A673 (cell line): ENCODE measurements around the gene ERVK3-1. TPM values are rescaled to one million over a fixed set of nuclear protein-coding genes. Genes with fewer than 3 reads are reported as not detected.
"Not testable (repeated sequence)": the region's sequence is repeated elsewhere in the genome, so short reads cannot be mapped to it uniquely, and the experiment has no call there.

Experiments used
- Bru-seq: library from RNA; stranded (reverse); fragments of 400-500 nt; gene quantifications from one replicate; lab custom pipeline; 2021; lab: Mats Ljungman, UMichigan
- BruChase-seq, 2 experiments: library from RNA; stranded (reverse); fragments of 400-500 nt; gene quantifications; one replicate each; lab custom pipeline; 2021; lab: Mats Ljungman, UMichigan
- BruUV-seq: library from RNA; stranded (reverse); fragments of 400-500 nt; replicated peaks from 2 replicates; lab custom pipeline; 2021; lab: Mats Ljungman, UMichigan
- CTCF ChIA-PET: fragments of 300-600 bp; sonication (Branson Sonifier 250); formaldehyde crosslinking; loops from one replicate; lab custom pipeline; 2022; ENCODE audit warnings: antibody characterized with exemption; lab: Charles Lee
- POLR2A ChIA-PET: fragments of 300-600 bp; sonication (Branson Sonifier 250); formaldehyde crosslinking; loops from one replicate; lab custom pipeline; 2022; ENCODE audit warnings: antibody characterized with exemption; ENCODE audit not compliant: low non-redundant PET; lab: Charles Lee
- DNase-seq: peaks from one replicate; pipeline ENCODE4 v3.0.0-alpha.2; 2015; ENCODE audit warnings: low spot score
- H3K27ac ChIP-seq: fragments of 200-600 bp; sonication (generic); 2 replicates; pipeline ENCODE4 v1.5.1; 2016; ENCODE audit warnings: mixed run types, low read depth, mild to moderate bottlenecking, mixed read lengths, antibody characterized with exemption, low read length; ENCODE audit not compliant: poor library complexity, severe bottlenecking
- H3K27me3 ChIP-seq: fragments of 200-600 bp; sonication (generic); replicated peaks from 2 replicates; pipeline ENCODE4 v1.6.1; 2017; ENCODE audit warnings: mixed run types, low read depth, mild to moderate bottlenecking, mixed read lengths, antibody characterized with exemption, low read length; ENCODE audit not compliant: insufficient read depth, poor library complexity
- H3K36me3 ChIP-seq: fragments of 200-600 bp; sonication (generic); 2 replicates; pipeline ENCODE4 v1.6.1; 2016; ENCODE audit warnings: mixed run types, mild to moderate bottlenecking, mixed read lengths, antibody characterized with exemption, low read length; ENCODE audit not compliant: insufficient read depth, poor library complexity, severe bottlenecking
- H3K4me1 ChIP-seq: fragments of 200-600 bp; sonication (generic); 2 replicates; pipeline ENCODE4 v1.6.1; 2017; ENCODE audit warnings: mixed run types, mild to moderate bottlenecking, mixed read lengths, antibody characterized with exemption, low read length; ENCODE audit not compliant: insufficient read depth, poor library complexity, severe bottlenecking
- H3K4me3 ChIP-seq: fragments of 200-600 bp; sonication (generic); 2 replicates; pipeline ENCODE4 v1.5.1; 2016; ENCODE audit warnings: low read depth, mixed run types, mild to moderate bottlenecking, mixed read lengths, low read length; ENCODE audit not compliant: poor library complexity, severe bottlenecking
- H3K9me3 ChIP-seq: fragments of 200-600 bp; sonication (generic); 2 replicates; pipeline ENCODE4 v1.6.1; 2016; ENCODE audit warnings: mixed run types, low read depth, mild to moderate bottlenecking, mixed read lengths, antibody characterized with exemption, low read length; ENCODE audit not compliant: poor library complexity, severe bottlenecking
- EZH2 ChIP-seq: fragments of 200-600 bp; sonication (generic); IDR thresholded peaks from 2 replicates; pipeline ENCODE4 v1.6.1; 2017; ENCODE audit warnings: borderline replicate concordance, low read depth, mild to moderate bottlenecking, mixed read lengths, antibody characterized with exemption, low read length; ENCODE audit not compliant: poor library complexity, severe bottlenecking
- intact Hi-C: fragments of 100-400 bp; cut with micrococcal nuclease; formaldehyde crosslinking; loops from one replicate; pipeline ENCODE4 v1.10.0; 2022; ENCODE audit not compliant: unreplicated experiment
- long read RNA-seq: library from polyadenylated mRNA; stranded (forward); transcript quantifications from one replicate; pipeline ENCODE4 v2.0.0, GENCODE V29; 2022
- total RNA-seq: library from RNA; stranded (reverse); gene quantifications from 2 replicates; pipeline ENCODE4 v1.2.3, GENCODE V29; 2021
- TF ChIP-seq, protein P1 (sequence below): fragments of 300-800, 200-600 bp; sonication (generic); conservative IDR thresholded peaks from 2 replicates; pipeline ENCODE4 v1.5.1; 2017; ENCODE audit warnings: low read depth, mild to moderate bottlenecking, antibody characterized with exemption, low read length, moderate library complexity, mixed read lengths

ERVK3-1 gene
- total RNA-seq (57.8 and 77.1 TPM in 2 replicates), Bru-seq, nascent RNA (percentile 56 among the genes with signal in this experiment), BruChase-seq, experiment 1, labeled RNA remaining after a 2-hour chase (percentile 63 among the genes with signal in this experiment), BruChase-seq, experiment 2, labeled RNA remaining after a 6-hour chase (percentile 80 among the genes with signal in this experiment)
- long read RNA-seq, transcript ERVK3-1-201 (4 exons, 1,469 nt): major isoform, 99 of 117 reads
- long read RNA-seq, partial matches to known transcripts: 2 of 117 reads
- long read RNA-seq, other reads (novel, unspliced or antisense): 15 of 117 reads

DNA sequence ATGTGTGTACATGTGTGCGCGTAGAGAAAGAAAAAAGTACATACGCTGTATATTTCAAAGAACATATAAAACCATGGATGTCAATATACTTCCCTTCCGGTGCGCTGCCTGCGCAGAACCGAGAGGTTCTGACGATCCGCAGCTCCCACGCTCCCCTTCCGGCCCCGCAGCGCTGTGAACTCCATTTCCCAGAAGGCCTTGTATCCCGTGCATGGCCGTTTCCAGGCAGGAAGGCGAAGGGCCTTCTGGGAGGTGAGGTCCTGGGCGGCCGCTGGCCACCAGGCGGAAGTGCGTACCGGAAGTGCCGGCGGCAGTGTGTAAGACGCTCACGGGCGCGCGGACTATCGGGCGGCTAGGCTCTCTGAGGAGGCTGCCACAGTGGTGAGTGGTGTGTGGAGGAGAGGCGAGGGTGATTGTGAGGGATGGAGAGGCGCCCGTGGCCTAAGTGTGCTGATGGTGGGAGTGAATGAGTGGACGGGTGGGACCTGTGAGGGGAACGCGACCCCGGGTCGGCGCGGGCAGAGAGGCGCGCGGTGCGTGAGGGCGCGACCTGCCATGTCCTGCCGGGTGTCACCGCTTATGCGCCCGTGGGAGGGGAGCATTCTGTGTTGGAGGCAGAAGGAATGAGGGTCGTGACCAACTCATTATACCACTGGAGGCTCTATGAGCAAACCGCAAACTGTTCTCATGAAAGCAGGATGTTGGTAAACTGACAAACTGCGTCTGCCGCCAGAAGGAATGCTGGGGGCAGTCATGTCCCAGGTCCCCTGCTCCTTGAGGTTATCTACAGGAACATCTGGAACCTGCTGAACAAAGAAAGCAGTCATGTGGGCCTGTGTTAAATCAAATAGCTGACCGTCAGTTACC is at the start of gene ERVK3-1:
ERVK3-1 (plus strand) TSS at position 313 of the 867 bp plus-strand sequence. CDS start 6,792 bp downstream, outside the sequence.
- CTCF ChIA-PET: interaction anchor here (0.6 kb wide), 2 partner anchors 209 to 900 kb away, joined by 4 to 6 read pairs; no protein-coding TSS in a partner anchor
- Histone ChIP-seq H3K27ac (peak within 1 kb of the TSS; percentile 87), H3K27me3 (no peaks in the 10 kb centered on the region), H3K4me3 (peak within 1 kb of the TSS; percentile 83), H3K36me3 (peaks cover 38% of the 10 kb centered on the region), H3K9me3 (no peaks in the 10 kb centered on the region), H3K4me1 (peaks cover 8% of the 10 kb centered on the region)
- intact Hi-C loops: loop anchor here (2.0 kb wide), 2 partner anchors 26 to 76 kb away; partner anchors contain the start of genes ZNF8 and ZNF837
- peak; percentile 99 for DNase-seq
- BruUV-seq: no TSS peak
- TF ChIP-seq EZH2: no peak
- TF ChIP-seq, protein P1, sequence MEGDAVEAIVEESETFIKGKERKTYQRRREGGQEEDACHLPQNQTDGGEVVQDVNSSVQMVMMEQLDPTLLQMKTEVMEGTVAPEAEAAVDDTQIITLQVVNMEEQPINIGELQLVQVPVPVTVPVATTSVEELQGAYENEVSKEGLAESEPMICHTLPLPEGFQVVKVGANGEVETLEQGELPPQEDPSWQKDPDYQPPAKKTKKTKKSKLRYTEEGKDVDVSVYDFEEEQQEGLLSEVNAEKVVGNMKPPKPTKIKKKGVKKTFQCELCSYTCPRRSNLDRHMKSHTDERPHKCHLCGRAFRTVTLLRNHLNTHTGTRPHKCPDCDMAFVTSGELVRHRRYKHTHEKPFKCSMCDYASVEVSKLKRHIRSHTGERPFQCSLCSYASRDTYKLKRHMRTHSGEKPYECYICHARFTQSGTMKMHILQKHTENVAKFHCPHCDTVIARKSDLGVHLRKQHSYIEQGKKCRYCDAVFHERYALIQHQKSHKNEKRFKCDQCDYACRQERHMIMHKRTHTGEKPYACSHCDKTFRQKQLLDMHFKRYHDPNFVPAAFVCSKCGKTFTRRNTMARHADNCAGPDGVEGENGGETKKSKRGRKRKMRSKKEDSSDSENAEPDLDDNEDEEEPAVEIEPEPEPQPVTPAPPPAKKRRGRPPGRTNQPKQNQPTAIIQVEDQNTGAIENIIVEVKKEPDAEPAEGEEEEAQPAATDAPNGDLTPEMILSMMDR: no peak
- POLR2A ChIA-PET: no interaction called here

DNA sequence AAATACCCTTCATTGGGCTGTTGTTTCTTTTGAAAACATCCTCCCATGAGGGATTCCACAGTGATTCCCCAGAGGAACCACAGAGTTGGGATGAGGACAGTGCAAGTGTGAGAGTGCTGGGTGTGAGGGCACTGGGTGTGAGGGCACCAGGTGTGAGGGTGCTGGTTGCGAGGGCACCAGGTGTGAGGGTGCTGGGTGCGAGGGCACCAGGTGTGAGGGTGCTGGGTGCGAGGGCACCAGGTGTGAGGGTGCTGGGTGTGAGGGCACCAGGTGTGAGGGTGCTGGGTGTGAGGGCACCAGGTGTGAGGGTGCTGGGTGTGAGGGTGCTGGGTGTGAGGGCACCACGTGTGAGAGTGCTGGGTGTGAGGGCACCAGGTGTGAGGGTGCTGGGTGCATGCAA is 46.9 kb upstream of the ERVK3-1 start:
- H3K4me1 ChIP-seq, BruUV-seq, intact Hi-C loops, DNase-seq, H3K27ac ChIP-seq, CTCF ChIA-PET, H3K4me3 ChIP-seq, H3K27me3 ChIP-seq, POLR2A ChIA-PET: not testable (repeated sequence)
- H3K36me3 ChIP-seq: peaks cover 96% of the 10 kb centered on the region
- H3K9me3 ChIP-seq: peaks cover 91% of the 10 kb centered on the region

DNA sequence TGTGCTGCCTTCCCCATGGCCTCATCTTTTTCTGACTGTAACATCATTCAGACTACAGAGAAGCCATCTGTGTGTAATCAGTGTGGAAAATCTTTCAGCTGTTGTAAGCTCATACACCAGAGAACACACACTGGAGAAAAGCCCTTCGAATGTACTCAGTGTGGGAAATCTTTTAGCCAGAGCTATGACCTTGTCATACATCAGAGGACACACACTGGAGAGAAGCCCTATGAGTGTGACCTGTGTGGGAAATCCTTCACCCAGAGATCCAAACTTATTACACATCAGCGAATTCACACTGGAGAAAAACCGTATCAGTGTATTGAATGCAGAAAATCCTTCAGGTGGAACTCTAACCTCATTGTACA is 43.6 kb upstream of the ERVK3-1 start:
- no TSS peak for BruUV-seq
- no peaks in the 10 kb centered on the region for H3K27me3 ChIP-seq
- H3K4me1 ChIP-seq: no peaks in the 10 kb centered on the region
- TF ChIP-seq, protein P1: no peak
- TF ChIP-seq EZH2: no peak
- peaks cover 94% of the 10 kb centered on the region for H3K9me3 ChIP-seq
- CTCF ChIA-PET: no interaction called here
- intact Hi-C loops: no loop called here
- DNase-seq: no peak
- no peak overlapping the region for H3K27ac ChIP-seq
- no peak overlapping the region for H3K4me3 ChIP-seq
- peaks cover 76% of the 10 kb centered on the region for H3K36me3 ChIP-seq
- POLR2A ChIA-PET: no interaction called here
